Measurements from ENCODE around the gene KCNRG.

The KCNRG gene

GRCh38 chr13:49993666-49994065 lies 21.6 kb upstream of the KCNRG start:
- no peaks in the 10 kb centered on the region for H3K36me3 ChIP-seq (replicated peaks)
- no peak overlapping the region for H3K27ac ChIP-seq
- in situ Hi-C loops (cut with HindIII; ENCODE audit: low pct_ligation_motif_present, low sequenced_read_pairs), result no loop called here
- no peak for DNase-seq
- H3K27me3 ChIP-seq (replicated peaks), result no peaks in the 10 kb centered on the region
- TF ChIP-seq, protein P1, sequence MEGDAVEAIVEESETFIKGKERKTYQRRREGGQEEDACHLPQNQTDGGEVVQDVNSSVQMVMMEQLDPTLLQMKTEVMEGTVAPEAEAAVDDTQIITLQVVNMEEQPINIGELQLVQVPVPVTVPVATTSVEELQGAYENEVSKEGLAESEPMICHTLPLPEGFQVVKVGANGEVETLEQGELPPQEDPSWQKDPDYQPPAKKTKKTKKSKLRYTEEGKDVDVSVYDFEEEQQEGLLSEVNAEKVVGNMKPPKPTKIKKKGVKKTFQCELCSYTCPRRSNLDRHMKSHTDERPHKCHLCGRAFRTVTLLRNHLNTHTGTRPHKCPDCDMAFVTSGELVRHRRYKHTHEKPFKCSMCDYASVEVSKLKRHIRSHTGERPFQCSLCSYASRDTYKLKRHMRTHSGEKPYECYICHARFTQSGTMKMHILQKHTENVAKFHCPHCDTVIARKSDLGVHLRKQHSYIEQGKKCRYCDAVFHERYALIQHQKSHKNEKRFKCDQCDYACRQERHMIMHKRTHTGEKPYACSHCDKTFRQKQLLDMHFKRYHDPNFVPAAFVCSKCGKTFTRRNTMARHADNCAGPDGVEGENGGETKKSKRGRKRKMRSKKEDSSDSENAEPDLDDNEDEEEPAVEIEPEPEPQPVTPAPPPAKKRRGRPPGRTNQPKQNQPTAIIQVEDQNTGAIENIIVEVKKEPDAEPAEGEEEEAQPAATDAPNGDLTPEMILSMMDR (IDR thresholded peaks at IDR 0.05; ENCODE audit: low read depth, low read length, missing control alignments), result no peak
- H3K4me3 ChIP-seq (ENCODE audit: low read depth, low read length), result no peak overlapping the region

GRCh38 chr13:49995625-49996101 lies 19.6 kb upstream of the KCNRG start:
- Histone ChIP-seq H3K27me3 (replicated peaks) (no peaks in the 10 kb centered on the region), H3K36me3 (replicated peaks) (peaks cover 8% of the 10 kb centered on the region), H3K4me3 (ENCODE audit: low read depth, low read length) (peak overlapping the region; percentile 67), H3K27ac (peak overlapping the region; percentile 83)
- in situ Hi-C loops (cut with HindIII; ENCODE audit: low pct_ligation_motif_present, low sequenced_read_pairs), result no loop called here
- TF ChIP-seq, protein P1 (IDR thresholded peaks at IDR 0.05; ENCODE audit: low read depth, low read length, missing control alignments), result no peak
- DNase-seq, result peak; percentile 16

- H3K4me3 ChIP-seq (ENCODE audit: low read depth, low read length), result peak overlapping the region; percentile 67
- peak; percentile 76 for DNase-seq
- TF ChIP-seq, protein P1 (IDR thresholded peaks at IDR 0.05; ENCODE audit: low read depth, low read length, missing control alignments), result no peak
- no peaks in the 10 kb centered on the region for H3K27me3 ChIP-seq (replicated peaks)
- in situ Hi-C loops (cut with HindIII; ENCODE audit: low pct_ligation_motif_present, low sequenced_read_pairs), result no loop called here
- H3K27ac ChIP-seq, result peak overlapping the region; percentile 83
- H3K36me3 ChIP-seq (replicated peaks), result peaks cover 8% of the 10 kb centered on the region
Measured at GRCh38 chr13:49996161-49996915, 18.9 kb upstream of the KCNRG start.

GRCh38 chr13:49996951-49997895 lies 18.0 kb upstream of the KCNRG start, which contains the start of gene TRIM13:
TSS of gene TRIM13 (plus strand) at chr13:49997042. CDS start at chr13:50011941, 14,899 bp downstream.
- H3K4me3 ChIP-seq (ENCODE audit: low read depth, low read length), result peak within 1 kb of the TSS; percentile 90
- DNase-seq, result peak; percentile 89
- in situ Hi-C loops (cut with HindIII; ENCODE audit: low pct_ligation_motif_present, low sequenced_read_pairs), result no loop called here
- H3K27ac ChIP-seq, result peak within 1 kb of the TSS; percentile 90
- TF ChIP-seq, protein P1 (IDR thresholded peaks at IDR 0.05; ENCODE audit: low read depth, low read length, missing control alignments), result peak; percentile 87
- no peaks in the 10 kb centered on the region for H3K27me3 ChIP-seq (replicated peaks)
- peaks cover 8% of the 10 kb centered on the region for H3K36me3 ChIP-seq (replicated peaks)

- H3K27ac ChIP-seq, result no peak overlapping the region
- peaks cover 8% of the 10 kb centered on the region for H3K36me3 ChIP-seq (replicated peaks)
- peak overlapping the region; percentile 90 for H3K4me3 ChIP-seq (ENCODE audit: low read depth, low read length)
- DNase-seq, result no peak
- H3K27me3 ChIP-seq (replicated peaks), result no peaks in the 10 kb centered on the region
- in situ Hi-C loops (cut with HindIII; ENCODE audit: low pct_ligation_motif_present, low sequenced_read_pairs), result no loop called here
- TF ChIP-seq, protein P1 (IDR thresholded peaks at IDR 0.05; ENCODE audit: low read depth, low read length, missing control alignments), result no peak
Measured at GRCh38 chr13:49997955-49998354, 17.3 kb upstream of the KCNRG start.
